K562 (cell line): ENCODE results near the gene SLC4A5. TPM values are rescaled to one million over a fixed set of nuclear protein-coding genes. Genes with fewer than 3 reads are reported as not detected.

Experiments used
- BCL6 ChIP-seq: fragments of 250-450 bp; sonication (Bioruptor Pico); IDR thresholded peaks from 2 replicates; pipeline ENCODE4 v1.4.0; 2020
- GTF2B ChIP-seq: IDR thresholded peaks from 2 replicates; pipeline ENCODE4 v1.6.1; 2011; ENCODE audit not compliant: insufficient read length; ENCODE audit errors: extremely low read depth
- MNT ChIP-seq, 2 experiments: fragments of 450-650 bp; conservative IDR thresholded peaks; 2 replicates each; pipeline ENCODE4 v1.6.1; 2017; ENCODE audit warnings: mild to moderate bottlenecking in 2 of 2, moderate library complexity in 2 of 2
- NFE2L1 ChIP-seq: fragments of 450-650 bp; IDR thresholded peaks from 2 replicates; pipeline ENCODE4 v1.6.1; 2016; ENCODE audit warnings: missing genetic modification characterization, low read depth, mild to moderate bottlenecking, missing compliant biosample characterization, moderate library complexity, borderline replicate concordance
- PCBP1 ChIP-seq: fragments of 200-400 bp; formaldehyde crosslinking; IDR thresholded peaks from 2 replicates; pipeline ENCODE4 v1.6.1; 2018; ENCODE audit warnings: mild to moderate bottlenecking, low read depth, low read length; ENCODE audit not compliant: poor library complexity, severe bottlenecking
- RCOR1 ChIP-seq, 2 experiments: IDR thresholded peaks; 2 replicates each; pipeline ENCODE4 v1.6.1; 2012; ENCODE audit warnings: low read depth in 2 of 2, low read length in 2 of 2, borderline replicate concordance in 1 of 2, improper control_type of control experiment in 1 of 2
- RUNX1 ChIP-seq: sonication (generic); IDR thresholded peaks from 2 replicates; pipeline ENCODE4 v1.6.1; 2016; ENCODE audit warnings: antibody characterized with exemption, low read depth
- ZNF3 ChIP-seq: fragments of 250-450 bp; sonication (Bioruptor Pico); IDR thresholded peaks from 2 replicates; pipeline ENCODE4 v1.5.0; 2021; ENCODE audit warnings: mild to moderate bottlenecking, moderate library complexity
- polyA plus RNA-seq, 8 experiments: library from polyadenylated mRNA; depleted of rRNA in 4 of 8; stranded (reverse) in 5 of 8; unstranded in 3 of 8; fragments of >200 nt; fragmentation: Nextera tagmentation in 2 of 8; fragmentation: Illumina TruSeq in 1 of 8; extraction: Ambion mirVana in 2 of 8; extraction: Trizol in 1 of 8; gene quantifications; 2 replicates each; pipeline versions ENCODE4 v1.2.1 to v1.2.3, GENCODE V29; 2011 to 2014; ENCODE audit warnings: inconsistent platforms in 1 of 8, missing spikeins in 1 of 8
- total RNA-seq, 7 experiments: library from RNA; depleted of rRNA in 6 of 7; stranded (reverse); fragments of >200 nt in 6 of 7; fragmentation: Illumina TruSeq in 2 of 7; extraction: Trizol in 2 of 7; gene quantifications; 2 replicates each; pipeline versions ENCODE4 v1.2.1 to v1.2.3, GENCODE V29; 2011 to 2021; ENCODE audit warnings: low replicate concordance in 1 of 7
- TF ChIP-seq, protein P1 (sequence below), 3 experiments: fragments of 200-800 bp in 1 of 3; fragments of 250-450 bp in 1 of 3; fragments of 450-650 bp in 1 of 3; sonication (Bioruptor Pico) in 1 of 3; sonication (Bioruptor generic) in 1 of 3; formaldehyde crosslinking in 1 of 3; IDR thresholded peaks; 2 replicates each; pipeline versions ENCODE4 v1.6.1 to v1.8.0; 2016 to 2022; ENCODE audit warnings: mild to moderate bottlenecking in 2 of 3, missing genetic modification characterization in 2 of 3, missing compliant biosample characterization in 1 of 3, moderate library complexity in 1 of 3
- TF ChIP-seq, protein P2 (sequence below), 2 experiments: fragments of 450-650 bp; formaldehyde crosslinking in 1 of 2; IDR thresholded peaks; 2 replicates each; pipeline versions ENCODE4 v1.4.0 to v1.6.1; 2014 to 2020; ENCODE audit warnings: mild to moderate bottlenecking in 2 of 2, borderline replicate concordance in 1 of 2, low read depth in 1 of 2

The SLC4A5 gene
- total and polyA plus RNA-seq, 9 of the 15 experiments (the other 6 are each of a cell fraction or from before 2014, with no cell fraction given): 0.03 to 0.77 (median 0.14) TPM; not detected in 1

DNA sequence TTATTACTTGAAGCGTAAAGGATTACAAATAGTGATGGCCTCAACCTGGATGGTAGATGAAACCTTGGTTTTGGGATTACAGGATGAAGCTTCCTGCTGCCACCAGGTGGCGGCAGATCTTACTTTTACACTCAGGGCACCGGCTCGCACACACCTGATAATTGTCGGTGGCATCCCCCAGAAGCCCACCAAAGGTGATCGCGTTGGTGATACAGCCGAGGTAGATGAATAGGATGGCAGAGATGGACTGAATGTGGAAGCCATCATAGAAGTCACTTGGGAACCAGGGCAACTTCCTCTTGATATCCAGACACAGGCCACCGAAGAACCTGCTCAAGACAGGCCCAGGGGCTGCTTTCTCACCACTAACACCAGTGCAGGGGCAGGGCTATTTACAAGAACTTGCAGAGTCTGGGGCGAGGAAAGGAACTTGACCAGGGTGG lies 93.0 kb downstream of the SLC4A5 start (continued):
- TF ChIP-seq GTF2B: no peak
- TF ChIP-seq, protein P1, sequence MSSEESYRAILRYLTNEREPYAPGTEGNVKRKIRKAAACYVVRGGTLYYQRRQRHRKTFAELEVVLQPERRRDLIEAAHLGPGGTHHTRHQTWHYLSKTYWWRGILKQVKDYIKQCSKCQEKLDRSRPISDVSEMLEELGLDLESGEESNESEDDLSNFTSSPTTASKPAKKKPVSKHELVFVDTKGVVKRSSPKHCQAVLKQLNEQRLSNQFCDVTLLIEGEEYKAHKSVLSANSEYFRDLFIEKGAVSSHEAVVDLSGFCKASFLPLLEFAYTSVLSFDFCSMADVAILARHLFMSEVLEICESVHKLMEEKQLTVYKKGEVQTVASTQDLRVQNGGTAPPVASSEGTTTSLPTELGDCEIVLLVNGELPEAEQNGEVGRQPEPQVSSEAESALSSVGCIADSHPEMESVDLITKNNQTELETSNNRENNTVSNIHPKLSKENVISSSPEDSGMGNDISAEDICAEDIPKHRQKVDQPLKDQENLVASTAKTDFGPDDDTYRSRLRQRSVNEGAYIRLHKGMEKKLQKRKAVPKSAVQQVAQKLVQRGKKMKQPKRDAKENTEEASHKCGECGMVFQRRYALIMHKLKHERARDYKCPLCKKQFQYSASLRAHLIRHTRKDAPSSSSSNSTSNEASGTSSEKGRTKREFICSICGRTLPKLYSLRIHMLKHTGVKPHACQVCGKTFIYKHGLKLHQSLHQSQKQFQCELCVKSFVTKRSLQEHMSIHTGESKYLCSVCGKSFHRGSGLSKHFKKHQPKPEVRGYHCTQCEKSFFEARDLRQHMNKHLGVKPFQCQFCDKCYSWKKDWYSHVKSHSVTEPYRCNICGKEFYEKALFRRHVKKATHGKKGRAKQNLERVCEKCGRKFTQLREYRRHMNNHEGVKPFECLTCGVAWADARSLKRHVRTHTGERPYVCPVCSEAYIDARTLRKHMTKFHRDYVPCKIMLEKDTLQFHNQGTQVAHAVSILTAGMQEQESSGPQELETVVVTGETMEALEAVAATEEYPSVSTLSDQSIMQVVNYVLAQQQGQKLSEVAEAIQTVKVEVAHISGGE (CRISPR knock-in tag; IDR thresholded peaks at IDR 0.05): no peak
- no peak for TF ChIP-seq PCBP1
- TF ChIP-seq, protein P2, sequence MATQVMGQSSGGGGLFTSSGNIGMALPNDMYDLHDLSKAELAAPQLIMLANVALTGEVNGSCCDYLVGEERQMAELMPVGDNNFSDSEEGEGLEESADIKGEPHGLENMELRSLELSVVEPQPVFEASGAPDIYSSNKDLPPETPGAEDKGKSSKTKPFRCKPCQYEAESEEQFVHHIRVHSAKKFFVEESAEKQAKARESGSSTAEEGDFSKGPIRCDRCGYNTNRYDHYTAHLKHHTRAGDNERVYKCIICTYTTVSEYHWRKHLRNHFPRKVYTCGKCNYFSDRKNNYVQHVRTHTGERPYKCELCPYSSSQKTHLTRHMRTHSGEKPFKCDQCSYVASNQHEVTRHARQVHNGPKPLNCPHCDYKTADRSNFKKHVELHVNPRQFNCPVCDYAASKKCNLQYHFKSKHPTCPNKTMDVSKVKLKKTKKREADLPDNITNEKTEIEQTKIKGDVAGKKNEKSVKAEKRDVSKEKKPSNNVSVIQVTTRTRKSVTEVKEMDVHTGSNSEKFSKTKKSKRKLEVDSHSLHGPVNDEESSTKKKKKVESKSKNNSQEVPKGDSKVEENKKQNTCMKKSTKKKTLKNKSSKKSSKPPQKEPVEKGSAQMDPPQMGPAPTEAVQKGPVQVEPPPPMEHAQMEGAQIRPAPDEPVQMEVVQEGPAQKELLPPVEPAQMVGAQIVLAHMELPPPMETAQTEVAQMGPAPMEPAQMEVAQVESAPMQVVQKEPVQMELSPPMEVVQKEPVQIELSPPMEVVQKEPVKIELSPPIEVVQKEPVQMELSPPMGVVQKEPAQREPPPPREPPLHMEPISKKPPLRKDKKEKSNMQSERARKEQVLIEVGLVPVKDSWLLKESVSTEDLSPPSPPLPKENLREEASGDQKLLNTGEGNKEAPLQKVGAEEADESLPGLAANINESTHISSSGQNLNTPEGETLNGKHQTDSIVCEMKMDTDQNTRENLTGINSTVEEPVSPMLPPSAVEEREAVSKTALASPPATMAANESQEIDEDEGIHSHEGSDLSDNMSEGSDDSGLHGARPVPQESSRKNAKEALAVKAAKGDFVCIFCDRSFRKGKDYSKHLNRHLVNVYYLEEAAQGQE (IDR thresholded peaks at IDR 0.05; ENCODE audit: borderline replicate concordance): peak; percentile 79
- TF ChIP-seq, protein P2 (CRISPR knock-in tag; IDR thresholded peaks at IDR 0.05; ENCODE audit: low read depth): no peak
- peak in 1 of 2 experiments; percentile 28; a peak in 1 of 4 replicates for TF ChIP-seq RCOR1 (IDR thresholded peaks at IDR 0.05; ENCODE audit: borderline replicate concordance in 1 of 2, low read depth in 2 of 2, low read length in 2 of 2)
- TF ChIP-seq ZNF3 (CRISPR knock-in tag): no peak
- no peak for TF ChIP-seq RUNX1
- TF ChIP-seq MNT (conservative IDR thresholded peaks at IDR 0.05): 0 out of 4 replicates have a peak, but pooled peaks of 1 of the 2 experiments have one; percentile 10
- no peak for TF ChIP-seq BCL6 (CRISPR knock-in tag)
- TF ChIP-seq NFE2L1 (tag): no peak
